Right lobe of liver (tissue), 4 donors: ENCODE results near the gene KXD1.

Experiments used
- POLR2A ChIP-seq: fragments of 450-650 bp; IDR thresholded peaks from one replicate; pipeline ENCODE4 v1.6.1; 2017; ENCODE audit warnings: antibody characterized with exemption, mild to moderate bottlenecking
- TF ChIP-seq, protein P1 (sequence below), 4 donors: fragments of 200-600 bp in 3 of 4; fragments of 450-650 bp in 1 of 4; IDR thresholded peaks; one replicate each; pipeline versions ENCODE4 v1.5.1 to v1.8.0; 2016 to 2022; ENCODE audit warnings: antibody characterized with exemption in 4 of 4, mild to moderate bottlenecking in 2 of 4
- donor health status: DM: no; HTN: no; CAD: no.
- donor health status: DM: no; HTN: no; CAD: no.
- donor health status: DM: no; HTN: yes; CAD: no.

DNA sequence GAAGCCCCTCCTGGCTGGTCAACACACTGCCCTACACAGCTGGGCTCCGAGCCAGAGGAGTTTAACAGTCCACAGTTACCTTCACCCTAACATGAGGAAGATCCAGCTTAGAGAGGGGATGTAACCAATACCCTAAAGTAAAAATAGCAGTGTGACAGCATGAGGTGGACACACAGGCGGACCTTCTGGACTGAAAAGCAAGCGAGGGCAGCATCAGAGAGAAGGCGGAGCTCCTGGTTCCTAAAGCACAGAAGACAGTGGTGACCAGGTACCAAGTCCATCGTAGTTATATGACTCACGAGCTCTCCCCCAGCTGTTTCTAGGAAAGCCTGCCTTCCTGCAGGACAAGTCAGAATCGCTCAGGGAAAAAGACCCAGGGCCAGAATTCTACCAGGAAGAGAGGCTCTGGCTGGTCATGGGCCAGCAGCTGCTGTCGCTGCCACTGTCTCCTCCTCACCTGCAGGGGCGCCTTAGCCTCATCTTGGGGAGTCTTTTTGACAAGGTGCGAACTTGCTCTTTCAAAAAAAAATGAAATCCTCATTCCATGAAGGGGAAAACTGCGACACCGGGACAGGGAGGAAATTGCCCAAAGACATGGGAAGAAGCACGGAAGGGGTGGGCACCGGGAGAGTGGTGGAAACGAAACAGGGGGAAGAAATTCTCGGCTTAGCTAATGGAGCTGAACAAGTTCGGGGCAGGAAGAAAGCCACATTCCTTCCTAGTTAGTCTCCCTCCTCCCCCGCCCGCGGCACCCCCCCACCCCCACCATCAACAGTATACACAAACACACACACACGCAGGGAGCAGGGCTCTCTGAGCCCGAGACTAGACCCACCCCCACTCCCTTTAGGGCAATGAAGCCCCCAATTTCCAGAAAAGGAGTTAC lies 37.5 kb upstream of the KXD1 start:
- TF ChIP-seq, protein P1, sequence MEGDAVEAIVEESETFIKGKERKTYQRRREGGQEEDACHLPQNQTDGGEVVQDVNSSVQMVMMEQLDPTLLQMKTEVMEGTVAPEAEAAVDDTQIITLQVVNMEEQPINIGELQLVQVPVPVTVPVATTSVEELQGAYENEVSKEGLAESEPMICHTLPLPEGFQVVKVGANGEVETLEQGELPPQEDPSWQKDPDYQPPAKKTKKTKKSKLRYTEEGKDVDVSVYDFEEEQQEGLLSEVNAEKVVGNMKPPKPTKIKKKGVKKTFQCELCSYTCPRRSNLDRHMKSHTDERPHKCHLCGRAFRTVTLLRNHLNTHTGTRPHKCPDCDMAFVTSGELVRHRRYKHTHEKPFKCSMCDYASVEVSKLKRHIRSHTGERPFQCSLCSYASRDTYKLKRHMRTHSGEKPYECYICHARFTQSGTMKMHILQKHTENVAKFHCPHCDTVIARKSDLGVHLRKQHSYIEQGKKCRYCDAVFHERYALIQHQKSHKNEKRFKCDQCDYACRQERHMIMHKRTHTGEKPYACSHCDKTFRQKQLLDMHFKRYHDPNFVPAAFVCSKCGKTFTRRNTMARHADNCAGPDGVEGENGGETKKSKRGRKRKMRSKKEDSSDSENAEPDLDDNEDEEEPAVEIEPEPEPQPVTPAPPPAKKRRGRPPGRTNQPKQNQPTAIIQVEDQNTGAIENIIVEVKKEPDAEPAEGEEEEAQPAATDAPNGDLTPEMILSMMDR (IDR thresholded peaks at IDR 0.05) = peak; percentile 55 to 63 (median 58)
- peak; percentile 76 for TF ChIP-seq POLR2A
